ENCODE results near the gene ROBO4. TPM values are rescaled to one million over a fixed set of nuclear protein-coding genes. Genes with fewer than 3 reads are reported as not detected.

The ROBO4 gene
- total RNA-seq, 2 experiments from 2014 or later: not detected

DNA sequence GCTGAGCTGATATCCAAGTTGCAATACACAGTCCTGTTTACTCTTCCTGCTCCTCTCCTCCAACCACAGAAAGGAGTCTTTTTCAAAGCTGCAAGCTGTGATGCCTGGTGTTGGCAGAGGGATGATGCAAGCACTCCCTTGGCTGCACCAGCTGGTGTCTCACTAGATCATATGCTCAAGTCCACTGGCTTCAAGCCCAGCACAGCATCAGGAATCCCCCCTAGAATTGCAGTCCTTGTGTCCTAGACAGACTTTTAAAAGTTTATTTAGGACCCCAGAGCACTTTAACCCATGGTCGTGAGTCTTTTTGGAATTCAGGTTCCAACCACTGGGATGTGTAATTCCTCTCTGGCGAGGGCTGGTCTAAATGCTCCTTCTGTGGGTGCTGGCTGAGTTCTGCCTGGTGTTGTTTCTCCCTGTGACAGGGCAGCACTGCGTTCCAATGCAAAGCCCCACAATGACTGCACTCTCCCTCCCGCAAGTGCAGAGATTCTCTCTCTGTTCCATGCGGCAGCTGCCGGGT is 19.5 kb upstream of the ROBO4 start:
- Mint-ChIP-seq H3K27ac (no peak overlapping the region), H3K27me3 (no peaks in the 10 kb centered on the region), H3K4me3 (no peak overlapping the region), H3K4me1 (peaks cover 2% of the 10 kb centered on the region), H3K36me3 (ENCODE audit: low read depth) (no peaks in the 10 kb centered on the region), H3K9me3 (ENCODE audit: low read depth) (peaks cover 6% of the 10 kb centered on the region)
- DNase-seq (no peak), ATAC-seq (no peak)
- intact Hi-C loops (cut with DNase I, micrococcal nuclease): no loop called here
- ChIA-PET POLR2A (no interaction called here), CTCF (no interaction called here)

GRCh38 chr11:124916370-124916710 is 18.7 kb upstream of the ROBO4 start:
- peaks cover 2% of the 10 kb centered on the region for H3K4me1 Mint-ChIP-seq
- intact Hi-C loops (cut with DNase I, micrococcal nuclease): no loop called here
- peaks cover 11% of the 10 kb centered on the region for H3K9me3 Mint-ChIP-seq (ENCODE audit: low read depth)
- ChIA-PET POLR2A (no interaction called here), CTCF (interaction anchor here (0.6 kb wide), 1 partner anchor 103 kb away, joined by 3 read pairs; no protein-coding TSS in a partner anchor)
- H3K4me3 Mint-ChIP-seq: no peak overlapping the region
- peaks cover 3% of the 10 kb centered on the region for H3K27me3 Mint-ChIP-seq
- ATAC-seq (no peak), DNase-seq (no peak)
- no peak overlapping the region for H3K27ac Mint-ChIP-seq
- H3K36me3 Mint-ChIP-seq (ENCODE audit: low read depth): peaks cover 4% of the 10 kb centered on the region

- DNase-seq (no peak), ATAC-seq (peak; percentile 49)
- no peak overlapping the region for H3K27ac Mint-ChIP-seq
- intact Hi-C loops (cut with DNase I, micrococcal nuclease): no loop called here
- CTCF ChIA-PET: interaction anchor here (0.6 kb wide), 1 partner anchor 103 kb away, joined by 3 read pairs; no protein-coding TSS in a partner anchor
- POLR2A ChIA-PET: no interaction called here
- H3K9me3 Mint-ChIP-seq (ENCODE audit: low read depth): peaks cover 11% of the 10 kb centered on the region
- peaks cover 2% of the 10 kb centered on the region for H3K4me1 Mint-ChIP-seq
- H3K27me3 Mint-ChIP-seq: peaks cover 3% of the 10 kb centered on the region
- no peak overlapping the region for H3K4me3 Mint-ChIP-seq
- H3K36me3 Mint-ChIP-seq (ENCODE audit: low read depth): peaks cover 4% of the 10 kb centered on the region
These were observed 18.1 kb upstream of the ROBO4 start for GRCh38 chr11:124915541-124916369.

DNA sequence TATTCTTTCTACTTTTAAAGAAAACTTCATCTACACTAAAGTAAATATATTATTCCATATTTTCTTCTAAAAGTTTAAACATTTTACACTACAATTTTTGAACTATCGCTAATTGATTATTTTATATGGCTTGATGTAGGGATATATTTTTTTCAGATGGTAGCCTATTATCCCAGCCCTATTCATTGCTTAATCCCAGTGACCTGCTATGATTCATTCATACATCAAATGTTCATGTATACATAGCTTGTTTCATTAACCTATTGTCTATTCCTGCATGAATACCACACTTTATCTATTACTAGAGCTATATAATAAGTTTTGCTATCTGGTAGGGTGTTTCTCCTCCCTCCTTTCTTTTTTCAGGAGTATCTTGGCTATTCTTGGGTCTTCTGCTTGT is 5.0 kb upstream of the ROBO4 start:
- intact Hi-C loops (cut with DNase I, micrococcal nuclease): no loop called here
- CTCF ChIA-PET: no interaction called here
- no peaks in the 10 kb centered on the region for H3K36me3 Mint-ChIP-seq (ENCODE audit: low read depth)
- DNase-seq (no peak), ATAC-seq (no peak)
- no peak overlapping the region for H3K27ac Mint-ChIP-seq
- H3K9me3 Mint-ChIP-seq (ENCODE audit: low read depth): no peaks in the 10 kb centered on the region
- H3K4me1 Mint-ChIP-seq: no peaks in the 10 kb centered on the region
- H3K4me3 Mint-ChIP-seq: no peak overlapping the region
- POLR2A ChIA-PET: no interaction called here
- peaks cover 20% of the 10 kb centered on the region for H3K27me3 Mint-ChIP-seq

DNA sequence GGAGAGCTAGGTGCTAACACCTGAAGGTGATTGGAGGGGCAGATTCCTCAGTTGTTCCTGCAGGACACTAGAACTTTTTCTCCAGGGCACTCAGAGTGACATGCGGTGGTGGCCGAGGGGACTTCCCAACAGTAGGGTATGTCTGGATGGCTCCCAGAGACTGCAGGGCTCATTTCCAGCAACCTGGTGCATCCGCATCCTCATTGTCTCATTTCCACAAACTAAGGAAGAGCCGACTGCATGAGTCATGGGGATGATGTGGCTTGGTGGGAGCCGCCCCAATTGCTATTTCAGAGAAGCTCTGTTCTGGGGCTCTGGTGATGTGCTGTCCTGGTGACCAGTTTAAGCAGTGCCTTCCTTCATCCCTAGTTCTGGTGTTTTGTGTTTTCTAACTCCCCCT is 2.8 kb upstream of the ROBO4 start:
- Mint-ChIP-seq H3K4me3 (no peak overlapping the region), H3K36me3 (ENCODE audit: low read depth) (no peaks in the 10 kb centered on the region), H3K9me3 (ENCODE audit: low read depth) (no peaks in the 10 kb centered on the region), H3K27me3 (peaks cover 17% of the 10 kb centered on the region), H3K4me1 (no peaks in the 10 kb centered on the region), H3K27ac (no peak overlapping the region)
- CTCF ChIA-PET: interaction anchor here (0.6 kb wide), 1 partner anchor 12 kb away, joined by 5 read pairs; no protein-coding TSS in a partner anchor
- ATAC-seq: no peak
- POLR2A ChIA-PET: no interaction called here
- intact Hi-C loops (cut with DNase I, micrococcal nuclease): no loop called here
- no peak for DNase-seq

DNA sequence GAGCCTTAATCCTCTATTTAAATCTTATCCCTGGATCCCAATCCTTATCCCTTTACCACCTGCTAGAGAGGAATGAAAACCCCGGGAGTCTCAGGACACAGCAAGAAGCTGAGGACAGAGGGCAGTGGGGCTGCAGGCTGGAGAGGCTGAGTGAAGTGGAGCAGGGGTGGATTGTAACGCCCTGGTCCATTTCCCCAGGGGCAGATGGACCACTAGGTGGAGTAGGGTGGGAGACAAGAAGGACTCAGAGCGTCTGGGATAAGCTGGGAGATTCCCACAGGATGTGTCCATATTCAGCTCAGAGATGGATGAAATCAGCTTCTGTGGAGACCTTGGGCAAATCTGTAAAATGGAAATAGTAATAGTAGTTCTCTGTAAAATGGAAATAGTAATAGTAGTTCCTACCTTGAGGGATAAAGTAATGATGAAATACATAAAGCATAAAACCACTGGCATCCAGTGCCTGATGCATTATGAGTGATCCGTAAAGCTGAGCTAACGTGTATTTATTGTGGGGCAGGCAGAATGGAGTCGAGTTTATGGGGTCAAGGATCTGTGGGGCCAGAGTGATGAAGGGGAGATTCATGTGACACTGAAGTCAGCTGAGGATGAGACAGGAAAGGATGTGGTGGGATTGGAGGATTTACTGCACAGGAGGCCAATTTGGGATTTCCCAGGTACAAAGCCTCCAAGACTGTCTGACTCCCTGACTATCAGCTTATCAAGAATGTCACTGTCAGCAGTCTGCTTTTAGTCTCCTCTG is 1.9 kb upstream of the ROBO4 start:
- no peak overlapping the region for H3K27ac Mint-ChIP-seq

DNA sequence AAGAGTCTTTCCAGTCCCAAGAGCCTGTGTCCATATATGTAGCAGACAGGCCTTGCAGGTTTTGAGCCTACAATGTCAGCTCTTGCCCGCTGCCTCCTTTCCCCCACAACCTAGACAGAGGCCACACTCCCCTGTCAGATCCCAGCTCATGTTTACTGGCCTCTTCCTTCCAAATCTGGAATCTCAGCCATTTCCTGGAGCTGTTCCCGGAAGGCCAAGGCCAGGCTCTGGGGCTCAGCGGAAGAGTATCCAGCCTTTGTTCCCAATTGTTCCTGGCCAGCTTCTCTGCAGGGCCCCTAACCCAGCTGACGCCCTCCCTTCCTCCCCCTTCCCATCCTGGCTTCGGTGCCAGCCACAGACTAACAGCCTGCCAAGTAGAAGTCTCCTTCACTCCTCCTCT is 1.0 kb upstream of the ROBO4 start:
- no peak overlapping the region for H3K4me3 Mint-ChIP-seq
- POLR2A ChIA-PET: no interaction called here
- intact Hi-C loops (cut with DNase I, micrococcal nuclease): no loop called here
- H3K4me1 Mint-ChIP-seq: no peaks in the 10 kb centered on the region
- H3K9me3 Mint-ChIP-seq (ENCODE audit: low read depth): no peaks in the 10 kb centered on the region
- peaks cover 14% of the 10 kb centered on the region for H3K27me3 Mint-ChIP-seq
- no peaks in the 10 kb centered on the region for H3K36me3 Mint-ChIP-seq (ENCODE audit: low read depth)
- no peak for DNase-seq
- no peak for ATAC-seq
- CTCF ChIA-PET: no interaction called here
- no peak overlapping the region for H3K27ac Mint-ChIP-seq

More for the DNA sequence above, 1.9 kb upstream of the ROBO4 start:
- H3K4me1 Mint-ChIP-seq: no peaks in the 10 kb centered on the region
- no peaks in the 10 kb centered on the region for H3K36me3 Mint-ChIP-seq (ENCODE audit: low read depth)
- CTCF ChIA-PET: no interaction called here
- no peaks in the 10 kb centered on the region for H3K9me3 Mint-ChIP-seq (ENCODE audit: low read depth)
- ATAC-seq: no peak
- intact Hi-C loops (cut with DNase I, micrococcal nuclease): no loop called here
- peaks cover 15% of the 10 kb centered on the region for H3K27me3 Mint-ChIP-seq
- POLR2A ChIA-PET: no interaction called here
- no peak for DNase-seq
- H3K4me3 Mint-ChIP-seq: no peak overlapping the region

DNA sequence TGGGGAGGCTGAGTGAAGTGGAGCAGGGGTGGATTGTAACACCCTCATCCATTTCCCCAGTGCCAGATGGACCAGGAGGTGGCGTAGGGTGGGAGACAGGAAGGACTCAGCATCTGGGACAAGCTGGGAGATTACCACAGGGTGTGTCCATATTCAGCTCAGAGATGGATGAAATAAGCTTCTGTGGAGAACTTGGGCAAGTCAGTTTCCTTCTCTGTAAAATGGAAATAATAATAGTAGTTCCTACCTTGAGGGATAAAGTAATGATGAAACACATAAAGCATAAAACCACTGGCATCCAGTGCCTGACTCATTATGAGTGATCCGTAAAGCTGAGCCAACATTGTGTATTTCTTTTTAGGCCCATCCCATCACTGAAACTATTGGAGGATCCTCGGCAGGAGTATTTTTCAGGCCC is 607 bp upstream of the ROBO4 start:
- no peak overlapping the region for H3K27ac Mint-ChIP-seq
- peaks cover 14% of the 10 kb centered on the region for H3K27me3 Mint-ChIP-seq
- H3K4me1 Mint-ChIP-seq: no peaks in the 10 kb centered on the region
- no peak overlapping the region for H3K4me3 Mint-ChIP-seq
- no peak for DNase-seq
- intact Hi-C loops (cut with DNase I, micrococcal nuclease): no loop called here
- ChIA-PET POLR2A (no interaction called here), CTCF (no interaction called here)
- no peak for ATAC-seq
- H3K9me3 Mint-ChIP-seq (ENCODE audit: low read depth): no peaks in the 10 kb centered on the region
- H3K36me3 Mint-ChIP-seq (ENCODE audit: low read depth): no peaks in the 10 kb centered on the region

DNA sequence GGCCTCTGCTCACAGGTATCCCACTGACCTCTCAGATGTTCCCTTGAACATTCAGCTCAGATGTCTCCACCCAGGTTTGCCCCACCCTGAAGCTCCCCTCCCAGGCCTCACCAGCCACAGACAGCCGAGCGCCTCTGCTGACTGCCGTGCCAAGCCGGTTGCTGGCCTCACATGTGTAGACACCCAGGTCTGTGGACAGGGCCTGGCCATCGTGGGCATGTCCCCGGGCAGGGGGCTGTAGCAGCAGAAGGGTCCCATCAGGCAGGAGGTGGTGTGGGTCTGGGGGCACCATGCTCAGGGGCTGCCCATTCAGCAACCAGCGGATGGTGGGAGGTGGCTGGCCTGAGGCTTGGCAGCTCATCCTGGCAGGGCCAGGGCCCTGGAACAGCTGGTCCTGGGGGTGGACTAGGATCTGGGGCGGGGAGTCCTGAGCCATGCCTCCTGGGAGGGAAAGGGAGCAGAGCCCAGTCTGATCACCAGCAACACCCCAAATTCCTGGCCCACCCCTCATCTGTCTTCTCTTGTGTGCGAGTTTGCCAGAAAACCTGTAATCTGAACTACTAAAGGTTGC is 759 bp downstream of the ROBO4 start:
- ChIA-PET POLR2A (no interaction called here), CTCF (no interaction called here)
- ATAC-seq (no peak), DNase-seq (no peak)
- intact Hi-C loops (cut with DNase I, micrococcal nuclease): no loop called here
- Mint-ChIP-seq H3K36me3 (ENCODE audit: low read depth) (no peaks in the 10 kb centered on the region), H3K27me3 (peaks cover 14% of the 10 kb centered on the region), H3K4me3 (no peak overlapping the region), H3K4me1 (no peaks in the 10 kb centered on the region), H3K9me3 (ENCODE audit: low read depth) (no peaks in the 10 kb centered on the region), H3K27ac (no peak overlapping the region)

GRCh38 chr11:124896071-124896750 is 1.5 kb downstream of the ROBO4 start:
- CTCF ChIA-PET: no interaction called here
- intact Hi-C loops (cut with DNase I, micrococcal nuclease): no loop called here
- DNase-seq: no peak

DNA sequence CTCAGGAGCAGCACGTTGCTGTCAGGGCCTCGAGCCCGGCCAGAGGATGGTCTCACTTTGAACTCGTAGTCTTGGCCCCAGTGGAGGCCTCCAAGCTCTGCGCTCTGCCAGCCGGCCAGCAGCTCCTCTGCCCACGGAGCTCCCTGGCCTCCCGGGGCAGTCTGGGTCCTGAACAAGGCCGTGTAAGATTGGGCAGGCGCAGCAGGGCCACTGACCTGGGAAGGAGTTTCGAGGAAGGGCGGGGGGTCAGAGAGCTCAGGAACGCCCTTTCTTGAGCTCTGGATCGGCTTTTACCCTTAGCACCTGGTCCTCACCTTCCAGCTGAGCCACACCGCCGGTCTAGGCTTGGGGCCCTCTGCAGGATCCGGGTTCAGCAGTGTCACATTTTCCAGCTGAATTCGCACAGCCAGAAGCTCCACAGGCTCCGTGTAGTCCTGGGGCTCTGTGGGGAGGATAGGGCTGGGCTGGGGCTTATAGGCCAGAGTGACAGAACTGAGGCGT is 2.1 kb downstream of the ROBO4 start:
- ChIA-PET CTCF (interaction anchor here (0.6 to 1.0 kb wide), 2 partner anchors 59 to 555 kb away, joined by 3 read pairs; no protein-coding TSS in a partner anchor), POLR2A (no interaction called here)
- H3K9me3 Mint-ChIP-seq (ENCODE audit: low read depth): no peaks in the 10 kb centered on the region
- no peak overlapping the region for H3K27ac Mint-ChIP-seq
- intact Hi-C loops (cut with DNase I, micrococcal nuclease): no loop called here
- H3K27me3 Mint-ChIP-seq: peaks cover 5% of the 10 kb centered on the region
- no peaks in the 10 kb centered on the region for H3K36me3 Mint-ChIP-seq (ENCODE audit: low read depth)
- ATAC-seq (no peak), DNase-seq (no peak)
- H3K4me1 Mint-ChIP-seq: no peaks in the 10 kb centered on the region
- H3K4me3 Mint-ChIP-seq: no peak overlapping the region

More at GRCh38 chr11:124896071-124896750, 1.5 kb downstream of the ROBO4 start:
- Mint-ChIP-seq H3K27me3 (peaks cover 8% of the 10 kb centered on the region), H3K4me3 (no peak overlapping the region), H3K36me3 (ENCODE audit: low read depth) (no peaks in the 10 kb centered on the region), H3K27ac (no peak overlapping the region), H3K4me1 (no peaks in the 10 kb centered on the region), H3K9me3 (ENCODE audit: low read depth) (no peaks in the 10 kb centered on the region)
- POLR2A ChIA-PET: no interaction called here
- ATAC-seq: no peak

All from activated CD4-positive, alpha-beta T cell treated with anti-CD3 and anti-CD28 coated beads for 36 hours (primary cell).